ENCODE results near the gene SCN9A.

Gene SCN9A

DNA sequence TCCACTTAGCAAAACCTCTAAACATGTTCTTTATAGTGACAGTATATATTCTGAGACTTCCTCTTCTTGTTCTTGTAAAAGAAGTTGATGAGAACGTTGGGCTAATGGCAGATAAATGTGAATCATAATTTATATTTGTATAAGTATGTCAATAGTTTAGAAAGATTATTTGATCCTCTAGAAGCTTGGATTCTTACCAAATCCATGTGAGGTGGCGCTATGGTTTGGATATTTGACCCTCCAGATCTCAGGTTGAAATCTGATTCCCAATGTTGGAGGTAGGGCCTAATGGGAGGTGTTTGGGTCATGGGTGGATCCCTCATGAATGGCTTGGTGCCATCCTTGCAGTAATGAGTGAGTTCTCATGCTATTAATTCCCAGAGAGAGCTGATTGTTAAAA, 218.2 kb downstream of the SCN9A start:
- TF ChIP-seq, protein P1, sequence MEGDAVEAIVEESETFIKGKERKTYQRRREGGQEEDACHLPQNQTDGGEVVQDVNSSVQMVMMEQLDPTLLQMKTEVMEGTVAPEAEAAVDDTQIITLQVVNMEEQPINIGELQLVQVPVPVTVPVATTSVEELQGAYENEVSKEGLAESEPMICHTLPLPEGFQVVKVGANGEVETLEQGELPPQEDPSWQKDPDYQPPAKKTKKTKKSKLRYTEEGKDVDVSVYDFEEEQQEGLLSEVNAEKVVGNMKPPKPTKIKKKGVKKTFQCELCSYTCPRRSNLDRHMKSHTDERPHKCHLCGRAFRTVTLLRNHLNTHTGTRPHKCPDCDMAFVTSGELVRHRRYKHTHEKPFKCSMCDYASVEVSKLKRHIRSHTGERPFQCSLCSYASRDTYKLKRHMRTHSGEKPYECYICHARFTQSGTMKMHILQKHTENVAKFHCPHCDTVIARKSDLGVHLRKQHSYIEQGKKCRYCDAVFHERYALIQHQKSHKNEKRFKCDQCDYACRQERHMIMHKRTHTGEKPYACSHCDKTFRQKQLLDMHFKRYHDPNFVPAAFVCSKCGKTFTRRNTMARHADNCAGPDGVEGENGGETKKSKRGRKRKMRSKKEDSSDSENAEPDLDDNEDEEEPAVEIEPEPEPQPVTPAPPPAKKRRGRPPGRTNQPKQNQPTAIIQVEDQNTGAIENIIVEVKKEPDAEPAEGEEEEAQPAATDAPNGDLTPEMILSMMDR (IDR thresholded peaks at IDR 0.05; ENCODE audit: extremely low read depth, missing control alignments): no peak
- no peak for DNase-seq (ENCODE audit: low spot score)

DNA sequence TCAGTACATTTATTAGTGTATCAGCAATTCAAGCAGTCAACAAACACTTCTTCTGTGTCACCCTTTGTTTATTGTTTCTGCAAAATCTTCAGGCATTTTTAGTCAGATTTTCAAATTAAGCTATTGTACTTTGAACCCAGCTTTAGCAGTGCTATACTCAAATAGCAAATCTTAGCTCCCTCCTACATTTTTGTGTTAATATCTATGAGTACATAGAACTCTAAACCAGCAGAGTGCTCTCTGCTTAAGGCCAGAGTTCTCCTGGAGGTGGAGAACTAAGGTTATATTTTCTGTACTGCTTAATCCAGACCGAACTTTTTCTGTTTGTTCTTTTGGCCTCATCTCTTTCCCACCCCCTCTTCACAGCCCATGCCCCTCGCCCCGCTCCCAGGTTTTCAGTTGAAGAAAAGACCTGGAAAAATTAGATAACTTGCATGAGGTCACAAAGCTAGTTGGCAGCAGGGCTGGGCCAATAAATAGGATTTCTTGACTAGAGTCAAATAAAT, 218.7 kb downstream of the SCN9A start:
- TF ChIP-seq, protein P1 (IDR thresholded peaks at IDR 0.05; ENCODE audit: extremely low read depth, missing control alignments): no peak

DNA sequence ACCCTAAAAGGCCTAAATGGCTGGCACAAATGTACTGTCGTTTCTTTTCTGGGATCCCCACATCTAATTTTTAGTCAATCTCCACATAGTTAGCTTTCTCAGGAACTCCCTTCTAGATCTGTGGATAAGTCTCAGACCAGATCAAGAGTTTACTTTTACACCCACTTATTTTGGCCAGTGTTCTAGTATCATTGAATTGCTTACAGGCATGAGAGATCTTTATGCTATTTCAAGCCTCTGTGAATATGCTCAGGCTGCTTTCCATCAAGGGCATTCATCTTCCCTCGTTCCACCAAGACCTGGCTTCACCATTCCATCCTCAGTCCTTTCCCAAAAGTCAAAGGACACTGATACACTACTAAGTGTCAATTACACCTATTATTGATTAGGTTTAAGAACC, 220.2 kb downstream of the SCN9A start:
- no peak for DNase-seq (ENCODE audit: low spot score)
- TF ChIP-seq, protein P1 (IDR thresholded peaks at IDR 0.05; ENCODE audit: extremely low read depth, missing control alignments): no peak

More for the DNA sequence above, 218.7 kb downstream of the SCN9A start:
- no peak for DNase-seq (ENCODE audit: low spot score)

DNA sequence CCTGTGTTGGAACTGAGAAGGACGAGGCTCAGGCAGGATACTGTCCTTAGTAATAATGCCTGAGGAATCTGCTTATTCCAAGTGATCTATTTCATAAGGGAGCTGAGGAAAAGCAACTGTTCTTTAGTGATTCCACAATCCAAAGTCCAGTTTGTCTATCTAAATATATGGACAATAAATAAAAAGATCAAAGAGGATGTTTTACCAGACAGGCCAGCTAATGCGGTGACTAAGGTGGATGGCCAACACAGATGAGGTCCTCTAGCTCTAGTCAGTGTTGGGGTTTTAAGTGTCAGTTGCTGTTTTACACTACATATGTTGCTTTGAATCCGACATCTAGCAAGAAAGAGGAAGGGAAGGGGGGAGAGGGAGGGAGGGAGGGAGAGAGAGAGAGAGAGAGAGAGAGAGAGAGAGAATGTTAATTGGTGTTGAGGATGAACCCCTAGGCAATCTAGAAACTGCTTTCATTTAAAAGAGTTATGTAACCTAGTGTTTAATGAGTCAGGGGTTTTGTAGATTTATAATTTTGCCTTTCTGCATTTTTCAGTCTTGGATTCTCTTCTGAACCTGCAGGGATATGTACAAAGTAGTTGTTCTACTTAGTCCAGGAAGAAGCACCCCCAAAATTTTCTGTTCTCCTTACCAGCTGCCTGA, 220.9 kb downstream of the SCN9A start:
- no peak for DNase-seq (ENCODE audit: low spot score)
- TF ChIP-seq, protein P1 (IDR thresholded peaks at IDR 0.05; ENCODE audit: extremely low read depth, missing control alignments): no peak

DNA sequence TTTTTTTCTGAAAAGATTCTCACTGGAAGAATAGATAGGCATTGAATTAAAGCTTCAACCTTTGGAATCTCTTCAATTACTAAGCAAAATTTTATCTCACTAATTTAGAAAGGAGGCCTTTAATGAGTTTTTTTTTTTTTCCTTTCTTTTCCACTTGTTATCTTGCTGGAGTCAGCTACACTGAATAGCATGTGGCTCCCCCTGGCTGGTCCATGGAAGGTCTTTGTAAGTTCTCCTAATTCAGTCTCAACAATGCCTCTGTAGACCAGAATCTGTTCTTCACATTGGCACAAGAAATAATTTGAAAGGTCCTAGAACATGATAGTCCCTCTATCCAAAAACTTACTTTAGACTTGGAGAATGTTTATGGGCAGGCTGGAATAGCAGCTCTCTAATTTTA, 223.7 kb downstream of the SCN9A start:
- DNase-seq (ENCODE audit: low spot score): no peak
- TF ChIP-seq, protein P1 (IDR thresholded peaks at IDR 0.05; ENCODE audit: extremely low read depth, missing control alignments): no peak

DNA sequence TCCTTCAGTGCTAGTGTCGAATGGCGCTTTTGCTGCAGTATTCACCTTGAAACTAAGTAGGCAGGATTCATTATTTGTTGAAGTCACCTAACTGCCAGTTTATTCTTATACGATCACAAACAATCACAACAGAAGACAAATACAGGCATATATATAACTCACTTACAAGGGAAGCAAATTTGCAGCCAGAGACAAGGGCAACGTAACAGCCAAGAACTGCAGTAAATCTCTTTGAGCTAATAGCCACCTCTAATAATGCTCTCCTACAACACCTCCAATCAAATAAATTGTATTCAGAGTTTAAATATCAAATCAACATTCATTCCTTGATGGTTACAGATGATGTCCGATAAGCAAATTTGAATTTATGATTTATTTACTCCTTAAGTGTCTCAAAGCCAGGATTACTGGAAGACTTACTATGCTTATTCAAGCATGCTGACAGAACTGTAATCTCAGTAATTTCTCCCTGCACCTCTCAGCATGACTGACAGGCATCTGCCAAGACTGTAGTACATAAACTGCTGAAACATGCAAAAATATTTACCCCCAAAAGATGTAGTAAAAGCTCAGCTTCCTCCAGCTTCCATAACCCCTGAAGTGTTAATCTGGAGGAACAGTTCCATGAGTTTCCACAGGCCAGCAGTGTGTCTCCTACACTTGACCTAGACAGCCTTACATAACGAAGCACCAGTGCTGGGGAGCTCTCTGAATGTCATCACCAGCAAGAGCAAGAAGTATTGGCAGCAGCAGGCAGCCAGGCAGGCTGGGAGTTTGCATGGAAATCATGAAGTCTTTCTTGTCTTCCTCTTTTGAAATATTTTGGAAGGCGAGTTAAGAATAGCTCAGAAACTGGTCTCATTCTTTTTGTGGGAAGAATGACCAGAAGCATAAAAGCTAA, 227.0 kb downstream of the SCN9A start:
- TF ChIP-seq, protein P1 (IDR thresholded peaks at IDR 0.05; ENCODE audit: extremely low read depth, missing control alignments): no peak
- DNase-seq (ENCODE audit: low spot score): no peak

DNA sequence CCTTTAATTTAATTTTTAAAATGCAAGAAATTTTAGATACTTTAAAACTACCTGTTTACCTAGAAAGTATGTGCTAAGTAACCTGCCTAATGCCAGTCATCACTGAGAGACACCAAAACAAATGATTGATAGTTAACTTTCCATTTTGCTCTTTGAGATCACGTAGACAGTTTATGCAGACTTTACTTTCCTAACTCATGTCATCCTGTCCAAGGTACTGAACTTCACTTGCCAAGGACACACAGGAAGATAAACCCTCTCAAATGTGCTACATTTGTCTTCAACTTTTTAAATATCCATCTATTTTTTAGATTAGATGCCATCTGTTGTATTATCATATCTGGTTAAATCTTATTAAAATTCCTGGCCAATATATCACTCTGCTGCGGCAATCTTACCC, 227.9 kb downstream of the SCN9A start:
- TF ChIP-seq, protein P1 (IDR thresholded peaks at IDR 0.05; ENCODE audit: extremely low read depth, missing control alignments): no peak
- DNase-seq (ENCODE audit: low spot score): no peak
